K562 (cell line): ENCODE measurements around the gene NAT10. TPM values are rescaled to one million over a fixed set of nuclear protein-coding genes. Genes with fewer than 3 reads are reported as not detected.
A peak's percentile ranks its signal among the peaks of the same experiment; 100 is the strongest.

Source experiments
- ATAC-seq: fragments of 200-7000 bp; cut with Tn5 transposase; 3 replicates; pipeline ENCODE4 v1.9.1; 2020; ENCODE audit warnings: moderate library complexity
- BruUV-seq: library from RNA; stranded (reverse); fragments of 400-500 nt; replicated peaks from 2 replicates; lab custom pipeline; 2021; lab: Mats Ljungman, UMichigan
- CTCF ChIA-PET: fragments of 300-600 bp; formaldehyde crosslinking; extraction: SDS; loops from one replicate; lab custom pipeline; 2021; ENCODE audit warnings: low intra/inter-chr PET ratio; lab: Yijun Ruan, JAX
- POLR2A ChIA-PET: fragments of 300-600, 350-650 bp; sonication (Branson Sonifier 250); formaldehyde crosslinking; extraction: SDS; loops from one replicate; lab custom pipeline; 2021; ENCODE audit warnings: antibody characterized with exemption, inconsistent platforms; lab: Yijun Ruan, JAX
- DNase-seq, 4 experiments: peaks; one replicate each; pipeline versions ENCODE4 v3.0.0 to v3.0.0-alpha.2; 2011 to 2018; ENCODE audit warnings: low spot score in 3 of 4, mixed read lengths in 3 of 4; ENCODE audit errors: extremely low read depth in 1 of 4
- FAIRE-seq: peaks from 2 replicates; lab custom pipeline; 2011; peaks lifted over from hg19 to GRCh38; lab: Jason Lieb, UNC
- H2AFZ ChIP-seq: 2 replicates; pipeline ENCODE4 v1.6.0; 2011; ENCODE audit warnings: low read depth, low read length, control low read depth, inconsistent platforms
- H3K27ac ChIP-seq: fragments of 200-600 bp; 3 replicates; pipeline ENCODE4 v1.8.0; 2011; ENCODE audit warnings: low read depth, mild to moderate bottlenecking, control low read depth, inconsistent platforms, low read length, moderate library complexity, mixed read lengths; ENCODE audit errors: extremely low read depth
- H3K27me3 ChIP-seq, 2 experiments: fragments of 300-600 bp in 1 of 2; 2 replicates in 1 of 2; 3 replicates in 1 of 2; pipeline versions ENCODE4 v1.6.0 to v1.8.0; 2011; ENCODE audit warnings: inconsistent platforms in 2 of 2, low read length in 2 of 2, mild to moderate bottlenecking in 1 of 2, mixed read lengths in 1 of 2, moderate library complexity in 1 of 2; ENCODE audit not compliant: control insufficient read depth in 2 of 2, insufficient read depth in 2 of 2
- H3K36me3 ChIP-seq: fragments of 300-600 bp; 3 replicates; pipeline ENCODE4 v1.8.0; 2011; ENCODE audit warnings: mild to moderate bottlenecking, low read length, inconsistent platforms; ENCODE audit not compliant: control insufficient read depth, insufficient read depth
- H3K4me1 ChIP-seq, 2 experiments: fragments of 200-600 bp in 1 of 2; replicated peaks in 1 of 2; 2 replicates in 1 of 2; 3 replicates in 1 of 2; pipeline versions ENCODE4 v1.5.1 to v1.8.0; 2011; ENCODE audit warnings: inconsistent platforms in 2 of 2, low read length in 2 of 2, mild to moderate bottlenecking in 1 of 2, mixed read lengths in 1 of 2, moderate library complexity in 1 of 2; ENCODE audit not compliant: control insufficient read depth in 2 of 2, insufficient read depth in 2 of 2
- H3K4me2 ChIP-seq: 2 replicates; pipeline ENCODE4 v1.6.1; 2011; ENCODE audit warnings: low read length, control low read depth, inconsistent platforms, mixed read lengths; ENCODE audit not compliant: insufficient read depth
- H3K4me3 ChIP-seq: fragments of 200-600 bp; sonication (generic), shearing (Covaris generic); 2 replicates; pipeline ENCODE4 v1.5.1; 2016; ENCODE audit warnings: control low read depth, inconsistent platforms
- H3K79me2 ChIP-seq: fragments of 200-600 bp; 3 replicates; pipeline ENCODE4 v1.8.0; 2011; ENCODE audit warnings: low read length, inconsistent platforms; ENCODE audit not compliant: control insufficient read depth, insufficient read depth
- H3K9ac ChIP-seq, 2 experiments: 2 replicates each; pipeline versions ENCODE4 v1.6.0 to v1.6.1; 2011; ENCODE audit warnings: low read depth in 2 of 2, low read length in 2 of 2, control low read depth in 1 of 2, inconsistent platforms in 1 of 2, mild to moderate bottlenecking in 1 of 2, mixed read lengths in 1 of 2; ENCODE audit not compliant: insufficient read depth in 1 of 2
- H3K9me1 ChIP-seq: one replicate; pipeline ENCODE4 v1.6.0; 2011; ENCODE audit warnings: inconsistent platforms, mild to moderate bottlenecking, low read length, moderate library complexity; ENCODE audit not compliant: control insufficient read depth, insufficient read depth
- H3K9me3 ChIP-seq: replicated peaks from 2 replicates; pipeline ENCODE4 v1.5.1; 2011; ENCODE audit warnings: low read depth, low read length, inconsistent platforms; ENCODE audit not compliant: control insufficient read depth, insufficient read depth
- H4K20me1 ChIP-seq: replicated peaks from 2 replicates; pipeline ENCODE4 v1.6.1; 2011; ENCODE audit warnings: low read length, inconsistent platforms, mixed read lengths; ENCODE audit not compliant: control insufficient read depth, insufficient read depth
- CREB3 ChIP-seq: fragments of 450-650 bp; conservative IDR thresholded peaks from 2 replicates; pipeline ENCODE4 v1.6.1; 2016; ENCODE audit warnings: missing genetic modification characterization, low read depth, mild to moderate bottlenecking, missing compliant biosample characterization, moderate library complexity
- CTBP1 ChIP-seq: fragments of 450-650 bp; IDR thresholded peaks from 2 replicates; pipeline ENCODE4 v1.6.1; 2016; ENCODE audit warnings: borderline replicate concordance
- ESRRB ChIP-seq: fragments of 250-450 bp; sonication (Bioruptor Pico); IDR thresholded peaks from 2 replicates; pipeline ENCODE4 v1.5.0; 2020; ENCODE audit warnings: mild to moderate bottlenecking, moderate library complexity, borderline replicate concordance
- ETV1 ChIP-seq: fragments of 450-650 bp; conservative IDR thresholded peaks from 2 replicates; pipeline ENCODE4 v1.6.1; 2016; ENCODE audit warnings: missing genetic modification characterization, control low read depth, low read depth, missing compliant biosample characterization
- NELFE ChIP-seq: IDR thresholded peaks from 2 replicates; pipeline ENCODE4 v1.6.1; 2011; ENCODE audit warnings: mild to moderate bottlenecking; ENCODE audit not compliant: insufficient read depth, insufficient read length
- PHF8 ChIP-seq: fragments of 200-600 bp; sonication (generic); IDR thresholded peaks from 2 replicates; pipeline ENCODE4 v1.6.1; 2012; ENCODE audit warnings: mixed run types, mild to moderate bottlenecking, inconsistent platforms, low read length, moderate library complexity, borderline replicate concordance
- POLR2A ChIP-seq: fragments of 450-650 bp; conservative IDR thresholded peaks from 2 replicates; pipeline ENCODE4 v1.6.1; 2016
- SMC3 ChIP-seq: conservative IDR thresholded peaks from 2 replicates; pipeline ENCODE4 v1.6.1; 2011; ENCODE audit warnings: low read depth, low read length, improper control_type of control experiment; ENCODE audit not compliant: insufficient read depth
- ZBTB17 ChIP-seq: fragments of 450-650 bp; formaldehyde crosslinking; IDR thresholded peaks from 2 replicates; pipeline ENCODE4 v1.4.0; 2020; ENCODE audit warnings: mild to moderate bottlenecking
- ZBTB7A ChIP-seq: IDR thresholded peaks from 2 replicates; pipeline ENCODE4 v1.6.1; 2011; ENCODE audit warnings: low read depth, mild to moderate bottlenecking, low read length, moderate library complexity, borderline replicate concordance; ENCODE audit not compliant: control insufficient read depth
- ZEB2 ChIP-seq: fragments of 450-650 bp; IDR thresholded peaks from 2 replicates; pipeline ENCODE4 v1.6.1; 2016
- ZNF740 ChIP-seq, 3 experiments: fragments of 200-800 bp in 1 of 3; sonication (Bioruptor generic) in 1 of 3; sonication (generic) in 1 of 3; formaldehyde crosslinking in 1 of 3; IDR thresholded peaks; 2 replicates each; pipeline versions ENCODE4 v1.6.1 to v1.8.0; 2016 to 2022; ENCODE audit warnings: mild to moderate bottlenecking in 2 of 3, missing compliant biosample characterization in 2 of 3, missing genetic modification characterization in 2 of 3, missing genetic modification reagents in 1 of 3
- WGBS: fragments of 100-300 bp; shearing (Covaris generic); methylation state at CpG from one replicate; pipeline ENCODE4 v1.1.6; 2016; ENCODE audit warnings: low coverage, mixed read lengths; ENCODE audit not compliant: insufficient coverage; ENCODE audit errors: missing lambda C conversion rate; 5-methylcytosine and 5-hydroxymethylcytosine counted together
- in situ Hi-C: fragments of 300-500 bp; cut with MboI; formaldehyde crosslinking; loops from 4 replicates; pipeline ENCODE4 v1.15.0; 2018; ENCODE audit warnings: inconsistent platforms, mixed read lengths
- intact Hi-C: fragments of 100-400 bp; cut with micrococcal nuclease; formaldehyde crosslinking; loops from 2 replicates; pipeline ENCODE4 v1.14.2; 2022
- polyA plus RNA-seq, 8 experiments: library from polyadenylated mRNA; depleted of rRNA in 4 of 8; stranded (reverse) in 5 of 8; unstranded in 3 of 8; fragments of >200 nt; fragmentation: Nextera tagmentation in 2 of 8; fragmentation: Illumina TruSeq in 1 of 8; extraction: Ambion mirVana in 2 of 8; extraction: Trizol in 1 of 8; gene quantifications; 2 replicates each; pipeline versions ENCODE4 v1.2.1 to v1.2.3, GENCODE V29; 2011 to 2014; ENCODE audit warnings: inconsistent platforms in 1 of 8, missing spikeins in 1 of 8
- total RNA-seq, 7 experiments: library from RNA; depleted of rRNA in 6 of 7; stranded (reverse); fragments of >200 nt in 6 of 7; fragmentation: Illumina TruSeq in 2 of 7; extraction: Trizol in 2 of 7; gene quantifications; 2 replicates each; pipeline versions ENCODE4 v1.2.1 to v1.2.3, GENCODE V29; 2011 to 2021; ENCODE audit warnings: low replicate concordance in 1 of 7

NAT10 gene
- total and polyA plus RNA-seq, 9 of the 15 experiments (the other 6 are each of a cell fraction or from before 2014, with no cell fraction given): 55.4 to 125 (median 86.3) TPM

- no peak for FAIRE-seq
- intact Hi-C loops (no loop called here), in situ Hi-C loops (no loop called here)
- Histone ChIP-seq H4K20me1 (no peaks in the 10 kb centered on the region), H3K79me2 (no peaks in the 10 kb centered on the region), H3K4me1 (no peaks in the 10 kb centered on the region), H3K4me2 (no peak overlapping the region), H3K9ac (peak overlapping the region in 1 of 2 experiments; percentile 46; a peak in 1 of 4 replicates), H3K9me1 (peaks cover 2% of the 10 kb centered on the region), H3K27me3 (no peaks in the 10 kb centered on the region), H2AFZ (no peak overlapping the region), H3K9me3 (no peaks in the 10 kb centered on the region), H3K27ac (no peak overlapping the region; the same call in 2 of the 3 replicates)
- DNase-seq: no peak
- BruUV-seq: no TSS peak
- ChIA-PET CTCF (no interaction called here), POLR2A (interaction anchor here (0.7 kb wide), 1 partner anchor 355 kb away, joined by 3 read pairs; no protein-coding TSS in a partner anchor)
- no peak for ATAC-seq
- no peak for TF ChIP-seq NELFE
- TF ChIP-seq POLR2A: peak; percentile 24; the same call in 1 of the 2 replicates
- TF ChIP-seq ETV1 (tag): peak; percentile 24; the same call in 1 of the 2 replicates
- TF ChIP-seq, all 486 proteins: peak for 2
- Histone ChIP-seq H3K4me3 (no peak overlapping the region), H3K36me3 (peaks cover 99% of the 10 kb centered on the region)
- 62% methylated on average over 2 of the region's 2 CpGs for WGBS
Observed at GRCh38 chr11:34143048-34143447, 37.6 kb downstream of the NAT10 start.

- H3K27me3 ChIP-seq: no peaks in the 10 kb centered on the region
- BruUV-seq: no TSS peak
- no peak overlapping the region for H3K9ac ChIP-seq
- no peak for TF ChIP-seq ZBTB17 (CRISPR knock-in tag)
- TF ChIP-seq CREB3 (tag): no peak
- TF ChIP-seq PHF8: no peak
- no peak for TF ChIP-seq ZNF740 (CRISPR knock-in tag; IDR thresholded peaks at IDR 0.05)
- no peak for TF ChIP-seq ZNF740 (tag; IDR thresholded peaks at IDR 0.05)
- TF ChIP-seq ESRRB: no peak
- no peak for TF ChIP-seq ZBTB7A
- TF ChIP-seq SMC3: no peak
- no peak for TF ChIP-seq ZEB2
- TF ChIP-seq CTBP1: no peak
- H4K20me1 ChIP-seq: no peaks in the 10 kb centered on the region
- FAIRE-seq (no peak), DNase-seq (no peak), ATAC-seq (no peak)
- H3K4me3 ChIP-seq: no peak overlapping the region
- 98% methylated on average over 5 of the region's 5 CpGs for WGBS
- in situ Hi-C loops: no loop called here
- ChIA-PET POLR2A (interaction anchor here (0.9 to 1.6 kb wide), 2 partner anchors 11 to 14 kb away, joined by 3 to 7 read pairs; no protein-coding TSS in a partner anchor), CTCF (no interaction called here)
- no peaks in the 10 kb centered on the region for H3K9me3 ChIP-seq
- H3K9me1 ChIP-seq: no peaks in the 10 kb centered on the region
- no peak overlapping the region for H3K4me2 ChIP-seq
- H3K36me3 ChIP-seq: peaks cover 99% of the 10 kb centered on the region
- H2AFZ ChIP-seq: no peak overlapping the region
- no peak overlapping the region for H3K27ac ChIP-seq
- no peaks in the 10 kb centered on the region for H3K79me2 ChIP-seq
- intact Hi-C loops: no loop called here
- H3K4me1 ChIP-seq: peaks cover 0 to 4% of the 10 kb centered on the region in 2 experiments; a peak in 1 of 5 replicates
Observed at GRCh38 chr11:34145073-34145472, 39.6 kb downstream of the NAT10 start.
